ENCODE data around the gene P2RY11.

P2RY11 gene

GRCh38 chr19:10113964-10114650, 2.6 kb downstream of the P2RY11 start:
- no peak for DNase-seq (ENCODE audit: low spot score)

DNA sequence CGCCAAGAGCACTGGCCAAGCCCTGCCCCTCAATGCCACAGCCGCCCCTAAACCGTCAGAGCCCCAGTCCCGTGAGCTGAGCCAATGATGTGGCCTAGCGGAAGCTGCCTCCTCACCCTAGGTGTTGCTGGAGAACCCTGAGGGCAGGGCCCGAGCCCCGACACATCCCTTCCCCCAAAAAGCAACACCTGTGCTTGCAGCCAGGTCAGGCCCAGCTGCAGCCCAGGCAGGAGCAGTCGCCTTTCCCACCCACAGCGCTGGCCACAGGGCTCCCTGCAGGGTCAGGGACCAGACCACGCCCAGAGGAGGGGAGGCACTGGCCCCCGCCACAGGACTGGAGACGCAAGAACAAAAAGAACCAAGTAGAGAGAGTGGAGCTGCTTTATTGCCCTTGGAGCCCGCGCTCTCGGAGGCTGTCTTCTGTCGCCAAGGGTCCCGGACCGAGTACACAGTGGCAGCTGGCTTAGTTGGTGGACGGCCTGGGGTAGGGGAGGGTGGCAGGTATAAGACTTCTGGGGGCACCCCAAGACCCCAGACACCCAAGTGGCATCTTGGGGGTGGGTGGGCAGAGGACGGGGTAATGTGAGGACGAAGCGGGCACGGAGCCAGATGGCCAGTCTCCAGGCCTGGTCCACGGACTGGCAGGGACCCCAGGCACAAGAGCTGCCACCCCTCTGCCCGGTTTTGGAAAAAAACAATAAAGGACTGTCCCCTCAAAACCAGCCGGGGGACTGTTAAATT, 3.3 kb downstream of the P2RY11 start:
- no peak for DNase-seq (ENCODE audit: low spot score)

DNA sequence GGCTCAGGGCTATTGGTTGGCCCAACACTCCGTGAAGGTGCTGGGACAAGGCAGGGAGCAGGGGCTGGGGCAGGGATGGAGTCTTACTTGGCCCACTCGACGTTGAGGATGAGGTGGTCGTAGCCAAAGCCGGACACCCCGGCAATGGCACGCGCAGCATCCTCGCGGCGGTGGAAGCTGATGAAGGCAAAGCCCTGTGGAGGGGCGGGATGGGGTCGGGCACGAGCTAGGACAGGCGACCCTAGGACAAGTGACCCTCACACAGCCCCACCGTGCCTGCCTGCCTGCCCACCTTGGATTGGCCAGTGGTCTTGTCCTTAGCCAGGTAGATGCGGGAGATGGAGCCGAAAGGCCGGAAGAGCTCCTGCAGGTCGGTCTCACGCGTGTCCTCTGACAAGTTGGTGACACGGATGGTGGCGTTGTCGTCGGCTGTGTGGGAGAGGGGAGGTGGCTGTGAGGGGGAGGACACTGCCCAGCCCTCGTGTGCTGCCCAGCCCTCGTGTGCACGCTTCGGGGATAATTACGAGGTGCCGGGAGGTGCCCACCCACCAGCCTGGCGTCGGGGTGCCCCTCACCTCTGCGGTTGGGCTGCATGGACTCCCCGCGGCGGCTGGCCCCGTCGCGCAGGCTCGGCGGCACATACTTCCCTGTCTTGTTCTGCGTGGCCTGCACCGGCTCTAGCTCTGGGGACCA, 4.0 kb downstream of the P2RY11 start:
- DNase-seq (ENCODE audit: low spot score): no peak

GRCh38 chr19:10116085-10116865, 4.8 kb downstream of the P2RY11 start:
- no peak for DNase-seq (ENCODE audit: low spot score)

GRCh38 chr19:10116866-10117616, 5.5 kb downstream of the P2RY11 start:
- DNase-seq (ENCODE audit: low spot score): no peak

GRCh38 chr19:10118960-10119359, 7.5 kb downstream of the P2RY11 start:
- no peak for DNase-seq (ENCODE audit: low spot score)

GRCh38 chr19:10120538-10121189, 9.2 kb downstream of the P2RY11 start:
- no peak for DNase-seq (ENCODE audit: low spot score)

GRCh38 chr19:10122045-10122444, 10.6 kb downstream of the P2RY11 start:
- DNase-seq (ENCODE audit: low spot score): no peak

DNA sequence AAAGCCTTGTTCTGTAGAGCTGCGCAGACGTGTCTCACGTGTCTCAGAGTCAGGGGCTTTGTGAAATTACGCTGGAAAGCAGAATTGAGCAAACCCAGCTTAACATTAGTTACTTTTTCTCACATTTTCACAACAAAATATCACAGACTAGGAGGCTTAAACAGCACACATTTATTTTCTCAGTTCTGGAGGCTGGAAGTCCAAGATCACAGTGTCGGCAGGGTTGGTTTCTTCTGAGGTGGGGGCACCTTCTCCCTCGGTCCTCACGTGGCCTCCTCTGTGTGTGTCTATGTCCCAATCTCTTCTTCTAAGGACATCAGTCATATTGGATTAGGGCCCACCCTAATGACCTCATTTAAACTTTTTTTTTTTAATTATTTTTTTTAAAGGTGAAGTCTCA, 12.9 kb downstream of the P2RY11 start:
- DNase-seq (ENCODE audit: low spot score): no peak

DNA sequence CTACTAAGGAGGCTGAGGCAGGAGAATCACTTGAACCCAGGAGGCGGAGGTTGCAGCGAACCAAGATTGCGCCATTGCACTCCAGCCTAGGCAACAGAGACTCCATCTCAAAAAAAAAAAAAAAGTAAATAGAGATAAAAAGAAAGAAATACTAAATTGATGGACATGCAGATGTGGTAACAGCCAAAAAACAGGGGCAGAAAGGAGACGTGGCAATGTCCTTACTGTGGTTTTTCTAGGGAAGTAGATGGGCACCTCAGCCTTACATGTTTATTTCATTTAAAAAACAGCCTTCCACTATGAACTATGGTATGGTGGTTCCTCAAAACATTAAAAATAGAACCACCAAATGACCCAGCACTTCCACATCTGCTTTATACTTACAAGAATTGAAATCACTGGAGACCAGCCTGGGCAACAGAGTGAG, 14.7 kb downstream of the P2RY11 start:
- DNase-seq (ENCODE audit: low spot score): no peak

DNA sequence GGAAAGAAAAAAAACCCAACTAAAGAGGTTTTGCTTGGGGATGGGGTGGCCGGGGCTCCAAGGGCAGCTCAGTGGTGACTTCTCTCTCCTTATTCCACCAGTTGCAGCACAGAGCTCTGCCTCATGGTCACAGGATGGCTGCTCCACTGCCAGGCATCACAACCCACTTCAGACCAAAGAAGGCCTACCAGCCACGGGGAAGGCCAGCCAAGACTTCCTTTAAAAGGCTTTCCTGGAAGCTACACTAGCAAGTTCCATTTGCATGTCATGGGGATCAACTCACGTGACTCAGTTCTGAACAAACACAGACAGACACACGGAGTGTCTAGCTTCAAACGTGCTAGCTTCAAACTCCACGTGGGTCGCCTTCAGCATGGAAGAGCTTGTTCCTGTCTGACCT, 21.4 kb downstream of the P2RY11 start:
- no peak for DNase-seq (ENCODE audit: low spot score)

- no peak for DNase-seq (ENCODE audit: low spot score)
Measured at GRCh38 chr19:10133596-10133995, 22.1 kb downstream of the P2RY11 start.

- DNase-seq (ENCODE audit: low spot score): no peak
Measured at GRCh38 chr19:10134040-10134439, 22.5 kb downstream of the P2RY11 start.

GRCh38 chr19:10135551-10136334, 24.2 kb downstream of the P2RY11 start:
- no peak for DNase-seq (ENCODE audit: low spot score)

DNA sequence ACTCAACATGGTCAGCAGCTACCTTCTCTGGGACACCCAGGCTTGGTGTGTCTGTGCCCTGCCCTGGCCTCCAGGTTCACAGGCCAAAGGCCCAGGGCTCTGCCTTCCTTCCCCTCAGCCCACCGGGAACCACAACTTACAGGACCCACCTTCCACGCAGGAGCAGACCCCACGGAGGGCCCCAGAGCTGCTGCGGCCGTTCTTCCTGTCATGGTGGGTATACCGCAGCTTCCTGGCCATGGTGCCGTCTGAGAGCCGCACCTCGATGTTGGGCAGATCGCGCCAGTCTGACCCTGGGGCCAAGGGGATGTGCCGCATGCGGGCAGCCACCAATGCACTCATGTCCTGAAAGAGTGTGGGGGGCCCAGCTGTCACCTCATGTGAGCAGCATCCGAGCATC, 25.4 kb downstream of the P2RY11 start:
- DNase-seq (ENCODE audit: low spot score): no peak

DNA sequence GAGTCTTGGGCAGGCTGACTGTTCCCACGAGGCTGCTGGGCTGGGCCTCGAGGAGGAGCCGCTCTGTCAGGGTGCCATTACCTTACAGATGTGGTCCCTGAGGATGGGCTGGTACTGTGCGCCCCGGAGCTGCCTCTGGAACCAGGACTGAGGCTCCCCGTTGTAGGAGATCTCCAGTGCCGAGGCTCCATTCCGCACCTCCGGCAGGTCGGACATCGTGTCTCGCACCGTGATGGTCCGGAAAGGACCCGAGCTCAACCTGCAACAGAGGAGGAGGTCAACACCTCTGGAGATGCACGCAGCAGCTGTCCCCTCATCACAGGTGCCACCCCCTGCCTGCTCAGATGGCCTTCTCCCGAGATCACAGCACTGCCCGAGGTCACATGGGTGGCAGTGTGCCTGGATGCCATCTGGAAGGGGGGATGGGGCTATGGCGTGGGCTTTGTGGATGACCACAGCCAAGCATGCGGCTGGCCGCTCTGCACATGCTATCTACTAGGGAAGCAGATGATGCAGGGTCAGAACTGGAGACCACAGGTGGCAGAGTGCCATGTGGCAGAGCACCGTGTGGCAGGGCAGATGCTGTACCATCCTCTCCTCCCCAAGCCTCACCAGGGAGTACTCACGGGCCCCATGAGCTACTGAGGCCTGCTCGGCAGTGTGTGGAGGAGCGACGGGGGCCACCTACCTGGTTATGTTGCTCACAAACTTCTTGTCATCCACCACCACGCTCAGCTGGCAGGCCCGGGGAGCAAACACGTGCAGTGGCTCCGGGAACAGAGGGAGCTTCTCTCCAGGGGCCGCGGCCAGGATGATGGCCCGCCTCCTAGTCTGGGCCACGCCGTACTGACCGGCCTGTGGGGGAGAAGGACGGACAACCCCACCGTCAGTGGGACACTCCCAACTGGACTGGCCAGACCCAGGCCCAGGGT, 26.5 kb downstream of the P2RY11 start:
- no peak for DNase-seq (ENCODE audit: low spot score)

GRCh38 chr19:10138879-10139795, 27.6 kb downstream of the P2RY11 start:
- no peak for DNase-seq (ENCODE audit: low spot score)

DNA sequence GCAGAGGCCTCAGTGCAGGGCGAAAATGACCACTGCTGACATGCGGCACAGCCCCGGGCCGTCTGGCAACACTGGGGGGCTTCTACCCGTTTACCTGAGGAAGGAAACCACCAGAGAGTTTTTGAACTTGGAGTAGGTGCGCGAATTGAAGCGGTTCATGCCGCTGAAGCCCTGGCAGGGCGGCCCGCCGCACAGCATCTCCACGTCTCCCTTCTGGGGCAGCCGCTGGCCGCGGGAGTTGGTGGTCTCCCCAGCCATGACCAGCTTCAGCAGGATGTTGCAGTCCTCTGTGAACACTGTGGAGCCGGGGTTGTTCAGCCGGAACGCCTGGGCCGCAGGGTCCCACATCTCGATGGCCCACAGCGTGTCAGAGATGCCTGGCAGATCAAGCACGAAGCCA, 28.5 kb downstream of the P2RY11 start:
- no peak for DNase-seq (ENCODE audit: low spot score)
